ENCODE results near the gene EDEM2. TPM values are rescaled to one million over a fixed set of nuclear protein-coding genes. Genes with fewer than 3 reads are reported as not detected.
A peak's percentile ranks its signal among the peaks of the same experiment; 100 is the strongest.

The EDEM2 gene
- total and polyA plus RNA-seq, 2 donors (not counting 1 experiment from before 2014, with no cell fraction given) = 28.1 to 30.4 TPM

DNA sequence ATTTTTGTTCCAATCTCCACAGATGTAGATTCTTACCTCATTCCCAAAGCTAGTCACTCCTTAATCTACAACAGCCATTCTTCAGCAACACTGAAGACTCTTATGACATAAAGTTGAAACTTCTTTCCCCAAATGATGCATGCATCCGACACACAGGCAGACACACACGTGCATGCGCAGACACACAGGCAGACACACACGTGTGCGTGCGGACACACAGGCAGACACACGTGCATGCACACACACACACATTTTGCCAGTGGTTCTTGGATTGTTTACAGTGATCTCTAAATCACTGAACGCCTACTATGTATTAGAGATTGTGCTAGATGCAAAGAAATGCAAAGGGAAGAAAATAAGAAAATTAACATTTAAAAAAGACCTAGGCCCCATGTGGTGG, 45.5 kb downstream of the EDEM2 start:
- H3K9me3 ChIP-seq (ENCODE audit: control extremely low read depth in 1 of 3, control insufficient read depth in 2 of 3, insufficient read depth in 1 of 3, low read length in 2 of 3) = no peaks in the 10 kb centered on the region
- intact Hi-C loops (cut with micrococcal nuclease) = no loop called here
- CTCF ChIA-PET = no interaction called here
- no peak overlapping the region for H2AFZ ChIP-seq (ENCODE audit: insufficient read depth, low read depth, low read length, poor library complexity, severe bottlenecking)
- no peak overlapping the region for H3K4me2 ChIP-seq (replicated peaks; ENCODE audit: low read depth, low read length, poor library complexity, severe bottlenecking)
- H3K36me3 ChIP-seq (replicated peaks in 1 of 2; ENCODE audit: control extremely low read depth in 1 of 2, control insufficient read depth in 1 of 2, extremely low read depth in 1 of 2, insufficient read depth in 2 of 2, low read length in 1 of 2) = no peaks in the 10 kb centered on the region
- no peak for TF ChIP-seq EZH2 (IDR thresholded peaks at IDR 0.05; ENCODE audit: borderline replicate concordance, insufficient read depth, low read depth, low read length, poor library complexity, severe bottlenecking)
- TF ChIP-seq, protein P1, sequence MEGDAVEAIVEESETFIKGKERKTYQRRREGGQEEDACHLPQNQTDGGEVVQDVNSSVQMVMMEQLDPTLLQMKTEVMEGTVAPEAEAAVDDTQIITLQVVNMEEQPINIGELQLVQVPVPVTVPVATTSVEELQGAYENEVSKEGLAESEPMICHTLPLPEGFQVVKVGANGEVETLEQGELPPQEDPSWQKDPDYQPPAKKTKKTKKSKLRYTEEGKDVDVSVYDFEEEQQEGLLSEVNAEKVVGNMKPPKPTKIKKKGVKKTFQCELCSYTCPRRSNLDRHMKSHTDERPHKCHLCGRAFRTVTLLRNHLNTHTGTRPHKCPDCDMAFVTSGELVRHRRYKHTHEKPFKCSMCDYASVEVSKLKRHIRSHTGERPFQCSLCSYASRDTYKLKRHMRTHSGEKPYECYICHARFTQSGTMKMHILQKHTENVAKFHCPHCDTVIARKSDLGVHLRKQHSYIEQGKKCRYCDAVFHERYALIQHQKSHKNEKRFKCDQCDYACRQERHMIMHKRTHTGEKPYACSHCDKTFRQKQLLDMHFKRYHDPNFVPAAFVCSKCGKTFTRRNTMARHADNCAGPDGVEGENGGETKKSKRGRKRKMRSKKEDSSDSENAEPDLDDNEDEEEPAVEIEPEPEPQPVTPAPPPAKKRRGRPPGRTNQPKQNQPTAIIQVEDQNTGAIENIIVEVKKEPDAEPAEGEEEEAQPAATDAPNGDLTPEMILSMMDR (IDR thresholded peaks at IDR 0.05) = no peak
- Mint-ChIP-seq H3K4me1 (no peaks in the 10 kb centered on the region), H3K9me3 (ENCODE audit: insufficient read depth) (no peaks in the 10 kb centered on the region), H3K4me3 (no peak overlapping the region), H3K27ac (no peak overlapping the region), H3K27me3 (peaks cover 7% of the 10 kb centered on the region)
- no peaks in the 10 kb centered on the region for H3K4me1 ChIP-seq (ENCODE audit: control insufficient read depth in 2 of 2, insufficient read depth in 2 of 2, low read length in 2 of 2)
- H3K27ac ChIP-seq (ENCODE audit: low read length in 2 of 2) = no peak overlapping the region
- DNase-seq = no peak
- no peaks in the 10 kb centered on the region for H3K79me2 ChIP-seq (ENCODE audit: control insufficient read depth, insufficient read depth, low read length)
- H4K20me1 ChIP-seq (ENCODE audit: control insufficient read depth, insufficient read depth, low read length, poor library complexity, severe bottlenecking) = no peaks in the 10 kb centered on the region
- ATAC-seq (ENCODE audit: low read depth) = no peak
- no peak overlapping the region for H3K9ac ChIP-seq (ENCODE audit: low read length)
- H3K4me3 ChIP-seq (ENCODE audit: control extremely low read depth in 1 of 5, extremely low read depth in 1 of 5, insufficient read depth in 1 of 5, low read depth in 2 of 5, low read length in 4 of 5) = no peak overlapping the region
- WGBS (ENCODE audit: insufficient coverage) = 100% methylated on average over 3 of the region's 8 CpGs
- H3K27me3 ChIP-seq (replicated peaks in 1 of 4; ENCODE audit: control extremely low read depth in 1 of 4, control insufficient read depth in 3 of 4, insufficient read depth in 4 of 4, low read length in 3 of 4) = no peaks in the 10 kb centered on the region
- POLR2A ChIA-PET = no interaction called here

DNA sequence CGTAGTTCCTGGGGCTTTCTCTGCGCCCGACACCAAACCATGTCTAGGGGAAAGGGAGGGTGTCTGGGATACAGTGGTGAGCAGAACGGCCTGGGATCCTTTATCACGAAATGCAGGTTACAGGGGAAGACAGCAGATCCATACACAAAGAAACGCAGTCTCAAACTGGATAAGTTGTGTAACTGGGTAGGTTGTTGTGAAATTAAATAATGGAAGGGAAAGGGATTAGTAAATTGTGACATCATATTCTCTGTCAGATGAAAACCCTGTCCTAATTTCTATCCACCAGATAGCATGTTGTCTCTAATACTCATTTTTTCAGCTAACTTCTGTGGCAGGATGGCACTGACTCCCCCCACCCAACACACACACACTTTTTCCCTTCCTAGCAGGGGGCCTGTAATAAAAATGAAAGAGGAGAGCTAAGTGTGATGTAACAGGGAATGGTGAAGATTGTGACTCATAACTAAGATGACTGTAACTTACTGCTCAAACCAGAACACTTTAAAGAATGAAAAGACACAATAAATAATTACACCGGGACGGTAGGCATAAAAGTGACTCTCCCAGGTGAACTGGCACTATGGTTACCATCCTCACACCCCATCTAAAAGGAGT, 53.8 kb downstream of the EDEM2 start:
- peaks cover 53% of the 10 kb centered on the region for H3K79me2 ChIP-seq (ENCODE audit: control insufficient read depth, insufficient read depth, low read length)
- peak overlapping the region; percentile 58 to 89 for H3K27ac ChIP-seq (ENCODE audit: low read length in 2 of 2)
- DNase-seq (no peak), ATAC-seq (ENCODE audit: low read depth) (no peak)
- no peaks in the 10 kb centered on the region for H3K36me3 ChIP-seq (replicated peaks in 1 of 2; ENCODE audit: control extremely low read depth in 1 of 2, control insufficient read depth in 1 of 2, extremely low read depth in 1 of 2, insufficient read depth in 2 of 2, low read length in 1 of 2)
- peaks cover 16 to 22% of the 10 kb centered on the region in 2 donors for H3K4me1 ChIP-seq (ENCODE audit: control insufficient read depth in 2 of 2, insufficient read depth in 2 of 2, low read length in 2 of 2)
- peak overlapping the region; percentile 96 for H2AFZ ChIP-seq (ENCODE audit: insufficient read depth, low read depth, low read length, poor library complexity, severe bottlenecking)
- H3K9me3 ChIP-seq (ENCODE audit: control extremely low read depth in 1 of 3, control insufficient read depth in 2 of 3, insufficient read depth in 1 of 3, low read length in 2 of 3) = no peaks in the 10 kb centered on the region
- CTCF ChIA-PET = interaction anchor here (0.6 to 5.4 kb wide), 4 partner anchors 115 to 1912 kb away, joined by 3 to 95 read pairs (median 4); partner anchors contain the start of gene MMP24
- Mint-ChIP-seq H3K4me1 (peaks cover 40% of the 10 kb centered on the region), H3K27ac (peak overlapping the region; percentile 95), H3K4me3 (peak overlapping the region; percentile 97), H3K27me3 (no peaks in the 10 kb centered on the region), H3K9me3 (ENCODE audit: insufficient read depth) (no peaks in the 10 kb centered on the region)
- no peaks in the 10 kb centered on the region for H3K27me3 ChIP-seq (replicated peaks in 1 of 4; ENCODE audit: control extremely low read depth in 1 of 4, control insufficient read depth in 3 of 4, insufficient read depth in 4 of 4, low read length in 3 of 4)
- POLR2A ChIA-PET = interaction anchor here (2.0 kb wide), 1 partner anchor 191 kb away, joined by 4 read pairs; the partner anchor contains the start of gene EIF6
- TF ChIP-seq EZH2 (IDR thresholded peaks at IDR 0.05; ENCODE audit: borderline replicate concordance, insufficient read depth, low read depth, low read length, poor library complexity, severe bottlenecking) = no peak
- TF ChIP-seq, protein P1 (IDR thresholded peaks at IDR 0.05) = no peak
- peak overlapping the region in 4 of 5 experiments; percentile 77 to 98 (median 87) for H3K4me3 ChIP-seq (ENCODE audit: control extremely low read depth in 1 of 5, extremely low read depth in 1 of 5, insufficient read depth in 1 of 5, low read depth in 2 of 5, low read length in 4 of 5)
- H4K20me1 ChIP-seq (ENCODE audit: control insufficient read depth, insufficient read depth, low read length, poor library complexity, severe bottlenecking) = peaks cover 1% of the 10 kb centered on the region
- peak overlapping the region; percentile 84 for H3K4me2 ChIP-seq (replicated peaks; ENCODE audit: low read depth, low read length, poor library complexity, severe bottlenecking)
- WGBS (ENCODE audit: insufficient coverage) = 90% methylated on average over 6 of the region's 8 CpGs
- intact Hi-C loops (cut with micrococcal nuclease) = no loop called here
- peak overlapping the region; percentile 96 for H3K9ac ChIP-seq (ENCODE audit: low read length)
